Measurements from ENCODE around the gene ULK4.

GRCh38 chr3:41222501-41222900 lies 739.4 kb downstream of the ULK4 start:
- TF ChIP-seq CTCF (IDR thresholded peaks at IDR 0.05; ENCODE audit: insufficient read depth, low read length, poor library complexity, severe bottlenecking) (no peak), EZH2phosphoT487 (conservative IDR thresholded peaks at IDR 0.05; ENCODE audit: low read length) (no peak)

Data from SU-DHL-6 (cell line).